SJSA1 (cell line): ENCODE data around the gene MAST3. TPM values are rescaled to one million over a fixed set of nuclear protein-coding genes. Genes with fewer than 3 reads are reported as not detected.

ENCODE experiments used
- DNase-seq, 2 experiments: peaks; one replicate each; pipeline ENCODE4 v3.0.0-alpha.2; 2015 to 2020; ENCODE audit warnings: low spot score in 2 of 2, low read depth in 1 of 2
- H3K27ac ChIP-seq: fragments of 250-450 bp; sonication (Bioruptor Pico); 2 replicates; pipeline ENCODE4 v1.5.1; 2020; ENCODE audit warnings: mild to moderate bottlenecking, moderate library complexity
- H3K27me3 ChIP-seq: fragments of 250-450 bp; sonication (Bioruptor Pico); replicated peaks from 2 replicates; pipeline ENCODE4 v1.5.1; 2020; ENCODE audit warnings: mild to moderate bottlenecking, moderate library complexity
- H3K36me3 ChIP-seq: fragments of 250-450 bp; sonication (Bioruptor Pico); 2 replicates; pipeline ENCODE4 v1.5.1; 2020; ENCODE audit warnings: mild to moderate bottlenecking
- H3K4me1 ChIP-seq: fragments of 250-450 bp; sonication (Bioruptor Pico); replicated peaks from 2 replicates; pipeline ENCODE4 v1.6.1; 2021; ENCODE audit warnings: mild to moderate bottlenecking
- H3K4me3 ChIP-seq: fragments of 250-450 bp; sonication (Bioruptor Pico); 2 replicates; pipeline ENCODE4 v1.5.1; 2020; ENCODE audit warnings: mild to moderate bottlenecking
- H3K9me3 ChIP-seq: fragments of 250-450 bp; sonication (Bioruptor Pico); replicated peaks from 2 replicates; pipeline ENCODE4 v1.5.1; 2020; ENCODE audit warnings: mild to moderate bottlenecking
- total RNA-seq: library from RNA; depleted of rRNA; stranded (reverse); fragments of >200 nt; shearing (Covaris generic); gene quantifications from 2 replicates; pipeline ENCODE4 v1.2.3, GENCODE V29; 2014

MAST3 gene
- total RNA-seq, 1 experiment from 2014 or later: 2.3 TPM

DNA sequence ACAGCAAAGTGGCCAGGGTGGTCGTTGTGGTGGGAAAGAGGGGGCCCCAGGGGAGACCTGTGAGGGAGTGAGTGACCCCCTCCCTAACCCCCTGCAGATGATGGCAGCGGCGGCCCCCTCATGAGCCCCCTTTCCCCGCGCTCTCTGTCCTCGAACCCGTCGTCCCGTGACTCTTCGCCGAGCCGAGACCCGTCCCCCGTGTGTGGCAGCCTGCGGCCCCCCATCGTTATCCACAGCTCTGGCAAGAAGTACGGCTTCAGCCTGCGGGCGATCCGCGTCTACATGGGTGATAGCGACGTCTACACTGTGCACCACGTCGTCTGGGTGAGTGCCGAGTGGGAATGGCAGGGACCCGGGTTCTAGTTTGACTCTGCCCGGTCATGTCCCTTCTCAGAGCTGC is 47.3 kb downstream of the MAST3 start:
- Histone ChIP-seq H3K36me3 (peaks cover 28% of the 10 kb centered on the region), H3K4me3 (no peak overlapping the region), H3K27me3 (no peaks in the 10 kb centered on the region), H3K9me3 (no peaks in the 10 kb centered on the region), H3K4me1 (no peaks in the 10 kb centered on the region), H3K27ac (no peak overlapping the region)
- DNase-seq: no peak

DNA sequence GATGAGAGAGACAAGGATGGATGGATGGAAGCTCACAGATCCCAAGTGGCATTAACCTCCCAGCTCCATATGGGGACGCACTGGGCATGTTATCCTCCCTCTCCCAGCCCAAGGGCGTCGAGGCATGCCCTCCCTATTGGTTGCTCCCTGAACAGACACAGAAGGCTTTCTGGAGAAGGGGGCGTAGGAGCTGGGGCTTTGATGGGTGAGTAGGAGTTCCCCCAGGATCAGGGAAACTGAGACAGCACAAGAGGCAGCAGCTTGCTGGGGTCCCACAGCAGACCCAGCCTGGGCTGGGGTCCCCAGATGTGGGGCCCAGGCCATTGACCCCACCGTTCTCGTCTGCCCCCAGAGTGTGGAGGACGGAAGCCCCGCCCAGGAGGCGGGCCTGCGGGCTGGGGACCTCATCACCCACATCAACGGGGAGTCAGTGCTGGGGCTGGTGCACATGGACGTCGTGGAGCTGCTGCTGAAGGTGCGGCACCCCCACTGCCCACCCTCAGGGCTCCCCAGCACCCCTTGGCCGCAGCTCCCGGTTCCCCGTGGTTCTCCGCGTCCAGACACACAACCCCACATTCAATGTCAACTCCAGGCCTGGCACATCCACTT is 47.9 kb downstream of the MAST3 start:
- no peaks in the 10 kb centered on the region for H3K27me3 ChIP-seq
- H3K4me1 ChIP-seq: no peaks in the 10 kb centered on the region
- no peak overlapping the region for H3K27ac ChIP-seq
- no peak overlapping the region for H3K4me3 ChIP-seq
- peaks cover 24% of the 10 kb centered on the region for H3K36me3 ChIP-seq
- DNase-seq: no peak
- H3K9me3 ChIP-seq: no peaks in the 10 kb centered on the region

DNA sequence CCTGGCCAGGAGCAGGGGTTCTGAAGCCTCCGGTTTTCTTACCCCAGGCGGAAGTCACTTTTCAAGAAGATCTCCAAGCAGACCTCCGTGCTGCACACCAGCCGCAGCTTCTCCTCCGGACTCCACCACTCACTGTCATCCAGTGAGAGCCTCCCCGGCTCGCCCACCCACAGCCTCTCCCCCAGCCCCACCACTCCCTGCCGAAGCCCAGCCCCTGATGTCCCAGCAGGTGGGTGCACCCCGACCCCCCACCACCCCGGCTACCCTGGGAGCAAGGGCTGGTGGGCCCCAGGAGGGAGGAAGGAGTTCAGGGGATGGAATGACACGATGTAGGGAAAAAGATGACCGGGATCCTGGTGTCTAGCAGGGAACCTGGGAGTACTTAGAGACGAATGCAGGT is 49.8 kb downstream of the MAST3 start:
- Histone ChIP-seq H3K36me3 (peaks cover 14% of the 10 kb centered on the region), H3K9me3 (no peaks in the 10 kb centered on the region), H3K27me3 (no peaks in the 10 kb centered on the region), H3K4me3 (no peak overlapping the region), H3K27ac (no peak overlapping the region), H3K4me1 (peaks cover 7% of the 10 kb centered on the region)
- no peak for DNase-seq

DNA sequence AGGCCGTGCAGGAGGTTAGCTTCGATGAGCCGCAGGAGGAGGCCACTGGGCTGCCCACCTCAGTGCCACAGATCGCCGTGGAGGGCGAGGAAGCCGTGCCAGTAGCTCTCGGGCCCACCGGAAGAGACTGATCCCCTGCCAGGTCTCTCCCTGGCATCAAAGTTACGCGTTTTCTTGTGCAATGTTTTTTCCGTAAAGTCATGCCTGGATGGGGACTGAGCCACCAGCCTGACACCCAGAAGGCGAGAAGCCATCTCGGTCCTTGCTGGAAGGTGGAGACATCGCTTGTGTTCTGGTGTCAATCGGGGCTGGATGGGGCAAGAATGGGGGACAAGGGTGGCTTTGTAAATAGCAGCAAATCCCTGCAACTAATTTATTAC is 52.0 kb downstream of the MAST3 start:
- Histone ChIP-seq H3K4me3 (no peak overlapping the region), H3K27ac (no peak overlapping the region), H3K27me3 (no peaks in the 10 kb centered on the region), H3K4me1 (peaks cover 15% of the 10 kb centered on the region), H3K36me3 (peaks cover 13% of the 10 kb centered on the region), H3K9me3 (no peaks in the 10 kb centered on the region)
- DNase-seq: no peak

DNA sequence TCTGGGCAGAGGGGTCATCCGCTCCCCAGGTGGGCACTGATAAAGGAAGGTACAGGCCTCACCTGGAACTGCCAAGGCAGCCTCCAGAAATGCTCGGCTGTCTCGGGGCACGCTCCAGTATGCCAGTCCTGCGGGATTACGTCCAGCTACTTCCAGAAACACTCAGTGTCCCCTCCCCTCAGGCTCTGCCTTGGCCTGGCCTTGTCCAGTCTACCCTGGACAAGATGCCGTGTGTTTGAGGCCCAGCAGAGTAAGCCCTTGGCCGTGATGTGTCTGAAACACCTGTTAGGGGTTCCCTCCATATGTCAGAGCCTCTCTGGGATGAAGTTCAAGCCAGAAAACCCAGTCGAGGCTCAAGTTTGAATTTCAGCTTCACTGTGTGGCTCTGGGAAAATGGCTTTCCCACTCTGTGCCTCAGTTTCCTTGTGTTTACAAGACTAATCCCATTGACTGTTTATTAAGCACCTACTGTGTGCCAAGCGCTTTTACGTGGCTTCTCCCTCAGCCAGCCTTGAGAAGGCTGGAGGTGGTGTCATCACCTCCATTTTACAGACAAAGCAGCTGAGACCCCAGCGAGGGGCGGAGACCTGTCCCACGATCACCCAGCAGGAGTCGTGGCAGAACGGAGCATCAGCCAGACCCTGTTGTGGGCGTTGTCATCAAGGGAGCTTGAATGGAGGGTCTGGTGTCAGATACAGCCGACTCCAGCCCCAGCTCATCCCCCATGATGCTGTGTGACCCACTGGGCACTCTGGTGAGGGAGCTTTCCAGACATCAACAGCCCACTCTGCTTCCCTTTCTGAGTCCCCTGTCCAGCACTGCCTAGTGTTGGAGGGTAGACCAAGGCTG is 53.4 kb downstream of the MAST3 start:
- DNase-seq: no peak
- no peaks in the 10 kb centered on the region for H3K27me3 ChIP-seq
- H3K9me3 ChIP-seq: no peaks in the 10 kb centered on the region
- H3K4me3 ChIP-seq: no peak overlapping the region
- peaks cover 15% of the 10 kb centered on the region for H3K4me1 ChIP-seq
- no peak overlapping the region for H3K27ac ChIP-seq
- peaks cover 11% of the 10 kb centered on the region for H3K36me3 ChIP-seq

DNA sequence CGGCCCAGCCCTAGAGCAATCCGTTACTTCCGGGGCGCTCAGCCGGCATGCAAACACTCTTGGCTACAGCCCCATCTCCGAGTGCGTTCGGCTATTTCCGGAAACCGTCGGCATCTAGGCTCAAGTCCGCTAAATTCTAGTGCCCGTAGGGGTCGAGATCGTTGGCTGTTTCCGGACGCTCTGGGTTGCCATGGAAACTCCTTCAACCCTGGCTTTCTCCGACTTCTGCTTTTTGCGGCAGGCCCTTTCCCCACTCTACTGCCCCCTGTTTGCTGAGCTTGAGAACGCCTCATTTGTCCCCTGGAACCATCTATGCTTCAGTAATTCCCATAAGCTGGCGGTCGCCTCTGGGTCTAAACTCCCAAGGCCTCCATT is 54.9 kb downstream of the MAST3 start:
- H3K27me3 ChIP-seq: no peaks in the 10 kb centered on the region
- peak overlapping the region; percentile 72 for H3K27ac ChIP-seq
- H3K9me3 ChIP-seq: no peaks in the 10 kb centered on the region
- H3K36me3 ChIP-seq: peaks cover 25% of the 10 kb centered on the region
- peaks cover 15% of the 10 kb centered on the region for H3K4me1 ChIP-seq
- peak overlapping the region; percentile 87 for H3K4me3 ChIP-seq
- DNase-seq: peak; percentile 98

DNA sequence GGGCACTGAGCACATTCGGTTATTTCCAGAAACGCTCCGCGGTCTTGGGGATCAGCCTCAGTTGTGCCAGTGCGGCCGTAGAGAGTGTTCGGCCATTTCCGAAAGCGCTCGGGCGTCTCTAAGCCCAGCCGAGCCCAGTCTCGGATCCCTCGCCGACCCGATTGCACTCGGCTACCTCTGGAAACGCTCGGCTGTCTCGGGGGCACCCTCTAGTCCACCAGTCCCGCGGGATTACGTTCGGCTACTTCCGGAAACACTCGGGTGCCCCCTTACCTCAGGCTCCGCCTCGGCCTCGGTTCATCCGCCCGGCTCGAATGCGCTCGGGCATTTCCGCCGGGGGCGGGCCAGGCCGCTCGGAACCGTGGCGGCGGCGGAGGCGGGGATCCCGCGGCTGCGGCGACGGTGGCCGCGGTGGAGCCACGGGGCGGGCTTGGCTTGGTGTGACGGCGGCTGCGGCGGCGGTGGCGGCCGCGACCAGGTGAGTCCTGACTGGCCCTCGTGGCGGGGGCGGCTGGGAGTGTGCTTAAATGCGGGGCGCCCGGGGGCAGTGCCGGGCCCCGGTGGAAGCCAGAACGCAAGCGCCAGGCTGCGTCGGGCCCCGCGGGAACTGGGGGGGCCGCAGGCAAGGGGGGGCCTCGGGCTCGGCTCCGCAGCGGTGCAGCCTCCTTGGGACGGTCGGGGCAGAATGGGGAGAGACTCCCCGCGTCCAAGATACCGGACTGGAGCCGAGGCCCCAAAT is 55.4 kb downstream of the MAST3 start, which contains the start of gene PIK3R2:
Gene PIK3R2 (plus strand): TSS at position 347 of the 739 bp plus-strand sequence. CDS start 2,717 bp downstream, outside the sequence.
- Histone ChIP-seq H3K4me3 (peak within 1 kb of the TSS; percentile 87), H3K9me3 (no peaks in the 10 kb centered on the region), H3K27ac (peak within 1 kb of the TSS; percentile 72), H3K27me3 (no peaks in the 10 kb centered on the region), H3K4me1 (peaks cover 15% of the 10 kb centered on the region), H3K36me3 (peaks cover 25% of the 10 kb centered on the region)
- DNase-seq: peak; percentile 99

DNA sequence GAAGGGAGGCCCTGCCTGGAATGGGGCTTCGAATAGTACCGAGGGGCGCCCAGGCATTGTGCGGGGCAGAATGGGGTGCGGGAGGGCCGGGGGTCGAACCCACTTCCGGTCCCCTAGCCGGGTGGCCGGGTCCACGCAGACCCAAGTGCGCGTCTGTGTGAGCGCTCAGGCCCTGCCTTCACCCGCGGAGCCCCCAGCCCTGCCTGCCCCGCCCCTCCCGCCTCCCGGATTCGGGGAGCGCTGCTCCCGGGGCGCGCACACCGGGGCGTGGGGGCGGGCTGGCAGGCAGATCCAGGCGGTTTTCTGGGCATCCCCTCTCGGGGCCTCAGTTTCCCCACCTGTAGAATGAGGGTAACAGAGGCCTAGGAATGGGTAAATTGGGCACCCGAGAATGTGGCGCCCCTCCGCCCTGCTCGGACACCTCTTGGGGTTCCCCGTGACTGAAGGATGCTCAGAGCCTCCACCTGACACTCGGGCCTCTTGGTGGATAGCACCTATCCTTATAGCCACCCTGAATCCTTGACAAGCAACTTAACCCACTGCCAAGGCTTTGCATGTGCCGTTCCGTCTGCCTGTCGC is 56.1 kb downstream of the MAST3 start:
- Histone ChIP-seq H3K27me3 (no peaks in the 10 kb centered on the region), H3K27ac (peak overlapping the region; percentile 72), H3K36me3 (peaks cover 25% of the 10 kb centered on the region), H3K4me1 (peaks cover 15% of the 10 kb centered on the region), H3K9me3 (no peaks in the 10 kb centered on the region), H3K4me3 (peak overlapping the region; percentile 87)
- DNase-seq: no peak

DNA sequence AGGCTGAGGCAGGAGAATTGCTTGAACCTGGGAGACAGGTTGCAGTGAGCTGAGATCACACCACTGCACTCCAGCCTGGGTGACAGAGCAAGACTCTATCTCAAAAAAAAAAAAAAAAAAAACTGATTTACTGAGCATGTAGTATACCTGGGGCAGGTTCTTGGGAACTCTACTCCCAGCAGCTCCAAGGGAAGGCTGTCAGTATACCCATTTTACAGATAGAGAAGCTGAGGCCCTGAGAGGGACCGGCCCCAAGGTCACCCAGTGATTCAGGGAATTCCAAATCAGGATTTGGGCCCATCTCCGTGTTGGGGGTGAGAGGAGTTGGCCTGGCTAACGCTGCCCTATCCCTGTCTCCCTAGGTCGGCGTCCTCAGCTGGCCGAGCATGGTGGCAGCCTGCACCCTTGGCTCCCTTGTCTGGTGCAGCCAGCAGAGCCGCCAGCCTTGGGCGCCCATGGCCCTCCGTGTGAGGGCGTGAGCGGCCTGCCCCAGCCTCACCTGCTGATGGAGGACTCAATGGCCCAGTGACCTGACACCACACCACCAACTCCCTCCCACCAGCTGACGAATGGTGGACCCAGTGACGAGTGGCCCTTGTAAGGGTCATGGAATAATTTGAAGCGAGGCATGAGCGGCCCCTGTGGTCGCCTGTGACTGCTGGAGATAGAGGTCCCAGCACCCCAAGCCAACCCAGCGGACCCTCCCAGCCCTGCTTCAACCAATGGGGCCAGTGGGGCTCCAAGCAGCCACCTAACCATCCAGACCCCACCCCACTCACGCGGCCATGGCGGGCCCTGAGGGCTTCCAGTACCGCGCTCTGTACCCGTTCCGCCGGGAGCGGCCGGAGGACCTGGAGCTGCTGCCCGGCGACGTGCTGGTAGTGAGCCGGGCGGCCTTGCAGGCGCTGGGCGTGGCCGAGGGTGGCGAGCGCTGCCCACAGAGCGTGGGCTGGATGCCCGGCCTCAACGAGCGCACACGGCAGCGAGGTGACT is 57.8 kb downstream of the MAST3 start:
- no peak overlapping the region for H3K4me3 ChIP-seq
- no peaks in the 10 kb centered on the region for H3K9me3 ChIP-seq
- DNase-seq: no peak
- no peak overlapping the region for H3K27ac ChIP-seq
- H3K27me3 ChIP-seq: no peaks in the 10 kb centered on the region
- peaks cover 15% of the 10 kb centered on the region for H3K4me1 ChIP-seq
- H3K36me3 ChIP-seq: peaks cover 29% of the 10 kb centered on the region

DNA sequence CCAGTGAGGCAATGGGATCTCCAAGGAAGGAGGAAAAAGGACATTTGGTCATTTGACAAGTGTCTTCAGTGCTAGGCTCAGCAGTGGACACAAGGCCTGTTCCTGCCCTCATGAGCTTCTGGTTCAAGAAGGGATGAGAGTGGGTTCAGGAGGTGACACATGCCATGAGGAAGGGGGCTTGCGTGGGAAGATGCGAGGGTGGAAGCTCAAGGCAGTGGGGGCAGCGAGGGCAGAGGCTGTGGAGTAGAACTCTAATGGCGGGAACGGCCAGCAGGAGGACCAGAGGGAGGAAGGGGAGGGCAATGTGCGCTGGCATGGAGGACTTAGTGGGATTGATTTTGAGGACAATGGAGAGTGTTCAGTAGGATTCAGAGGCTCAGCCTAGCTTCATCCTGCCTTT is 58.7 kb downstream of the MAST3 start:
- Histone ChIP-seq H3K4me1 (peaks cover 20% of the 10 kb centered on the region), H3K9me3 (no peaks in the 10 kb centered on the region), H3K4me3 (no peak overlapping the region), H3K36me3 (peaks cover 35% of the 10 kb centered on the region), H3K27ac (no peak overlapping the region), H3K27me3 (no peaks in the 10 kb centered on the region)
- no peak for DNase-seq

DNA sequence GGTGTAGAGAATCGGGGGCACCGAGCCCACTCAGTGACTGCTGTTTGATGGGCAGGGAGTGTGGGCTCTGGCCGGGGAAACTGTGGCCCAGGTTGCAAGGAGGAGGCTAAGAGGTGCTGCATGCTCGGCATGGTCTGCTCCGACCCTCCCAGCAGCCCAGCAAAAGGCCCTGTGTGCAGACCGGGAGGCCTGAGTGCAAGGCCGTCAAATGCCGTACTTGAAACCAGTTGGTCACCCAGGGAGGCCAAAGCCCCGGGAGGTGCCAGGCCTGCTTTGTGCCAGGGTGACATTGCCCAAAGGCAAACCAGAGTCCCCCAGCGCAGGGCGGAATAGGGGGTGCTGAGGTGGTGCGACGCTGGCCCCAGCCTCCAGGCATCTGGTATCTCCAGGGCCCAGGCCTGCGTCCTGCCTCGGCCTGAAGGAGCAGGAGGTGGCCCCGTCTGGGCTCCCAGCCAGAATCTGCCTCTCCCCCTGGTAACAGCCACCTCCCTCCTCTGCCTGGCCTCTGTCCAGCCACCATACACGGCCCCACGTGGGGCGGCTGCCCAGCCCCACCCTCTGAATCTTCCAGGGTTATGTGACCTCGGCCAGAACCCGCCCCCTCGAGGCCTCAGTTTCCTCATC is 59.4 kb downstream of the MAST3 start:
- no peak for DNase-seq
- Histone ChIP-seq H3K36me3 (peaks cover 40% of the 10 kb centered on the region), H3K9me3 (no peaks in the 10 kb centered on the region), H3K4me3 (no peak overlapping the region), H3K27me3 (no peaks in the 10 kb centered on the region), H3K27ac (no peak overlapping the region), H3K4me1 (peaks cover 14% of the 10 kb centered on the region)

DNA sequence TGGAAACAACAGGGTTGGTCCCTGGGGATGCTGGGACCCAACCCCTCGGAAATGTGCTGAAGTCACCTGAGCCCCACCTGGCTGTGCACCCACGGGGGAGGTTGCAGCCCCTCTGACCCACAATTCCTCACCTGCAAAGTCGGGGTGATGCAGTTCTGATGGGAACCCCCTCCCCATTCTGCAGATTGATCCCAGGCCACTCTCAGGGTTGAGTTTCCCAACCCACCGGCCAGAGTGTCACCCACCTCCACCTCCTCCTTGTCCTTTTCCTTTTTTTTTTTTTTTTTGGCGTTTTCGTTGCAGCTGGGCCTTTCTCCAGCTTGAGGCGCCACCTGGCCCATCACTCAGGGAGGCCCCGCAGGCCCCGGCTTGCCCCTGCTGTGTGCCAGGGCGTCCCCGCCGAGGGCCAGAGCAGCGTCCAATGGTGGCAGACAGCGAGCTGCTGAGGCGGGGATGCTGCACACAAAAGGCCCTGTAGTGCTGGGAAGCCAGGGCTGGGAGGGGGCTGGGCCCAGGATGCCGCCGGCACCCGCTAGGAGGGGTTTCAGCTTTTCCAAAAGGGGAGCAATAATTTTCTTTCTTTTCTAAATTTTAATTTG is 60.0 kb downstream of the MAST3 start:
- H3K36me3 ChIP-seq: peaks cover 45% of the 10 kb centered on the region
- no peak overlapping the region for H3K27ac ChIP-seq
- H3K4me1 ChIP-seq: peaks cover 13% of the 10 kb centered on the region
- H3K27me3 ChIP-seq: no peaks in the 10 kb centered on the region
- no peak for DNase-seq
- no peak overlapping the region for H3K4me3 ChIP-seq
- no peaks in the 10 kb centered on the region for H3K9me3 ChIP-seq
